HG03095 (cell line): ENCODE results near the gene NAGPA.

Source experiments
- ATAC-seq: cut with Tn5 transposase; IDR thresholded peaks from one replicate; pipeline ENCODE4 v1.9.1; 2021; ENCODE audit warnings: moderate library complexity; ENCODE audit not compliant: unreplicated experiment

The NAGPA gene

DNA sequence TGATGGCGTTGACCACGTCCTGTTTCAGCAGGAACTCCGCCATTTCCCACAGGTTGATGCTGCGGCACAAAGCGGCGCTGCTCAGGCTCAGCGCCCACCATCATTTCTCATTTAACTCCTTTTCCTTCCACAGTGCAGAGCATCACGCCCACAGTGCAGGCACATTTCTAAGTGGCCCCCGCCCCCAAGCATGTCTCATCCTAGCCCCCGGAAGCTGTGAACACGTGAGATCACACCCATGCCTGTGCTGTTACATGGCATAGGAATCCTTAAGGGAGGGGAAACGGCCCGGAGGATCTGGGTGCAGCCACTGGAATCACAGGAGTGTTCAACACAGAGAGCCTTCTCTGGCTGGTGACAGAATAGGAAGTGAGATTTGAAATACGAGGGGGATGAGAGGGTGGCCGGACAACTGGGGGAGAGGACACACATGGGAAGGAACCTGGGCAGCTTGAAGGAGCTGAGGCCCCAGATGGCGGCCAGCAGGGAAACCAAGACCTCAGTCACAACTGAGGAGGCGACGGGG lies 4.7 kb downstream of the NAGPA start:
- no peak for ATAC-seq

DNA sequence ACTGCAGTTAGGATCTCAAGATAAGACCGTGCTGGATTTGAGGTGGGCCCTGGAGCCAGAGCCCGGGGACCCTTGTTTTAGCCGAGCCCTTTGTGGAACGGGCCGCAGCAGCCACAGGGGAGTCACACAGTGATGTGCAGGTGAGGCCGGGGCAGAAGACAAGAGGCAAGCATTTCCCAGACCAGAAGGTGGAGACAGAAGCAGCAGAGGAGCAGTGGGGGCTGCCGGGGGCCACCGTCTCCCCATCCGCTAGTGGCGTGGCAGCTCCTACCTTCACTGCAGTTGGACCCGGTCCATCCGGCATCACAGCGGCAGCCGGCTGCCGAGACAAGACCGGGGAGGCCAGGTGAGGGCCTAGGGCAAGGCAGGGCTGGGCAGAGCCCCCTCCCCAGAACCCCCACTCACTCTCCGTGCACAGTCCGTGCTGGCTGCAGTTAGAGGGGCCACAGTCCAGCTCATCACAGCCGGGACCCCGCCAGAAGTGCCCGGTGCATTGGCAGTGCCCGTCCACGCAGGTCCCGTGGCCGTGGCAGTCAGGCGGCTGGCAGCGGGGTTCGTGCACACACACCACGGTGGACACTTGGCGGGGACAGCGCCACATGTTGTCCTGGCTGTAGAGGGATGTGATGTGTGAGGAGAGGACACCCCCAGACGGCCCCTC lies 6.0 kb downstream of the NAGPA start:
- ATAC-seq: no peak

DNA sequence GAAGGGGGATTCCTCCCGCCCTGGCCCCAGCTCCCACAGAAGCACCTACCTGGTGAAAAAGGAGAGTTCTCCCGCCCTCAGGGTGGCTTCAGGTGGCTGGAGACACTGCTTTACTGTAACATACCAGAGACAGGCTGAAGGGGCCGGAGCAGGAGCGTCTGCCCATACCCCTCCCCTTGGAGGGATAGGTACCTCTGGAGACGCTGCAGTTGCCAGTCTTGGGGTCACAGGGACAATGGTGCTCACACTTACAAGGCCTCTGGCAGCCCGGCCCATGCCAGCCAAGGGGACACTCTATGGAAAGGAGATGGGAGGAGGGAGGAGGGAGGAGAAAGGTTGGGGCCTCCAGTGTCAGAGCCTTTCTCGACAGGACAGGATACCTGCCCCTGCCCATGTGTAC lies 6.6 kb downstream of the NAGPA start:
- no peak for ATAC-seq

DNA sequence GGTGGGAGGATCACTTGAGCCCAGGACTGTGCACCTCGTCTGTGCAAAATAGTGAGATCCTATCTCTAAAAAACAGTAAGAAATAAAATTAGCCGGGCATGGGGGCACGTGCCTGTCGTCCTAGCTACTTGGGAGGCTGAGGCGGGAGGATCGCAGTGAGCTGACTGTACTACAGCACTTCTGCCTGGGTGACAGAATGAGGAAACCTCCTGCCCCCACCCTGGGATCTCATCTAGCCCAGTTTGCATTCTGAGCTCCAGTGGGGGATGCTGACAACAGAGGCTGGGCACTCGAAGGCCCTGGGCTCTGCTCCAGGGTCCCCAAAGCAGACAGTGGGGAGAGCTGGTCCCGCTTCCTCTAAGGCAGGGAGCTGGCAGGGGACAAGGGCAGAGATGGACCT lies 7.1 kb downstream of the NAGPA start:
- ATAC-seq: no peak

DNA sequence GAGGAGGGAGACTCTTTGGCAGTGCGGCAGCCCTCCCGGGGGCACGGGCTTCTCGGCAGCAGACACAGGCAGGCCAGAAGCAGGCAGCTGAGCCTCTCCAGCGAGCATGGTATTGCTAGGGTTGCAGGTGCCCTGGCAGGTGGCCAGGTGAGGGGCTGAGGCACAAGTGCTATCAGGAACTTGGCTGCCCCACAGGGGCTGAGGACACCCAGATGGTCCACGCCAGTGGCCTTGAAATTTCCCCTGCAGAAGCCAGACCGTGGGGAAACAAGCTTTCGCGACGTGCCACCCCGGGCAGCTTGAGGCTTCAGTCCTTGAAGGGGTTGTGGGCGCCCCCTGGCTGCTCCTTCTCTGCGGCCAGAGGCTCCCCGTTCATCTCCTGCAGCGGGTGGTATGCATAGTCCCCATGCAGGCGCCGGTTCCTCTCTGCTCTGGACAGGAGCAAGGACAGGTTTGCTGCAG lies 8.5 kb downstream of the NAGPA start:
- ATAC-seq: no peak

DNA sequence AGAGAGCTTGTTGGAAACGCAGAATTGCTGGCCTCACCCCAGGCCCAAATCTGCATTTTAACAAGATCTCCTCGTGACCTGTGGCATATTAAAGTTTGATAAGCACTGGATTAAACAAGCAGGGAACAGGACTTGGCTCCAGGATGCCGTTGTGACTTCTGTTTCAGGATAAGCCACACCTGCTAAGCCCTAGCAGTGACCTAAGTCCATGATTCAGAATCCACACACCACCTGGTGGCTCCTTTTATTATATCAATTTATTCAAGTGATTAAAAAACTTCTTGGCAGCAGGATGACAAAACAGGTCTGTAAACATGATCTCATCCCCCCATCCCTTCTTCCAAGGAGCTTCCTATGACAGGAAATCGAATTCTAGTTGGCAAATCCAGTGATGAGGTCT lies 9.1 kb downstream of the NAGPA start:
- no peak for ATAC-seq

DNA sequence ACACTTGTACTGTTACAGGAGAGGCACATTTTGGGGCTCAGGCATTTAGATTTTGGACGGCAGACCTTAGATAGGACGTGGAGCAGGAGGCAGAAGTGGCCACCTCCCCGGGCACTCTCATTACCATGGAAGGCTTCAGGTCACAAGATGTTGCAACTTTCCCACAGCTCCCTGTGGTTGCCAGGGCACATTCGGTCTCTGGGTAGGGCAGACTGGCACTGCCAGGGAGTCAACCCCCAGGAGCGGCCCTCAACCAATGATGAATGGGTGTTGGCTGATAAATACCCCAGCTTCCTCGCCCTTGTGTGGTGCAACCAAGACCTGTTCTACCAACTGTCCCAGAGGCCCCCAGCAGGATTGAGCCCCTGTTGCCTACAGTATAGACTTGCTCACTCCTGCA lies 11.2 kb downstream of the NAGPA start:
- no peak for ATAC-seq

DNA sequence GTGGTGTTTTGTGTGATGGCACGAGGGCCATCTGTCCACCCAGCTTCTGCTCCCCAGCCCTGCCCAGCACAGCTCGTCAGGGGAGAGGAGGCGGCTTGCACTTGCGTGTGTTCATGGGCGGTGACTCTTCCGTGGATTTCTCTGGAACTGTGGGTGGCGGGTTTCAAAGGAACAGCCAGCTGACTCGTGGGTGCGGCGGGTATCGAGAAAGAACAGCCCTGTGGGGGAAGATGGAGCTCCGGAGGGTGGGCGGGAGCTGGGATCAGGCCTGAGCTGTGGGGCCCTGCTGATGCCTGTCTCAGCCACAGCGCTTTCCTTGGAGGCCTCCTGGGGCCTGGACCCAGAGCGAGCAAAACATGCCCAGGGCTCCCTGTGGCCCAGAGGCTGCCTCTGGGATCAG lies 13.2 kb downstream of the NAGPA start:
- no peak for ATAC-seq

DNA sequence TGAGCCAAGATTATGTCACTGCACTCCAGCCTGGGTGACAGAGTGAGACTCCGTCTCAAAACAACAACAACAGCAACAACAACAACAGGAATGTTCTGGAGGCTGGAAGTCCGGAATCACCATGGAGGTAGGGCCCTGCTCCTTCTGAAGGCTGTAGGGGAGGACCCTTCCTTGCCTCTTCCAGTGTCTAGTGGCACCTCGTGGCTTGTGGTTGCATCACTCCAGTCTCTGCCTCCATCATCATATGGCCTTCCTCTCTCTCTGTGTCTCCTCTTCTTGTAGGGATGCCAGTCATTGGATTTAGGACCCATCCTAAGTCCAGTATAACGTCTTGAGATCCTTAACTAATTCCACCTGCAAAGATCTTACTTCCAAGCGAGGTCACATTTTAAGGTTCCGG lies 14.0 kb downstream of the NAGPA start:
- no peak for ATAC-seq

DNA sequence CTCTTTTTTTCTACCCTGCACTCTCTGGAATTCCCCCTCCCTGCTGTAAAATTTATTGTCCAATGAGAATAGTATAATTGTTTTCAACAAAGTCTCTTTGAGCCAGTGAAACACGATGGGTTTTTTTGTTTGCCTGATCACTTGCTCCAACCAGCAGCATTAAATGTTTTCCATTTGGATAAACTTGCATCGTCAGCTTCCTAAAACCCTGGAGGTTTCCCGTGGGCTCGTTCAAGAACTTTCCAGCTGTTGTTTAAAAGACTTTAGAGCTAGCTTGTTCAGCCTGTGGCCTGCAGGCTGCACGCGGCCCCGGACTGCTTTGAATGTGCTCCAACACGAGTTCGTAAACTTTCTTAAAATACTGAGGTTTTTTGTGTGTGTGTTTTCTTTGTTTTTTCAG lies 14.9 kb downstream of the NAGPA start:
- no peak for ATAC-seq

DNA sequence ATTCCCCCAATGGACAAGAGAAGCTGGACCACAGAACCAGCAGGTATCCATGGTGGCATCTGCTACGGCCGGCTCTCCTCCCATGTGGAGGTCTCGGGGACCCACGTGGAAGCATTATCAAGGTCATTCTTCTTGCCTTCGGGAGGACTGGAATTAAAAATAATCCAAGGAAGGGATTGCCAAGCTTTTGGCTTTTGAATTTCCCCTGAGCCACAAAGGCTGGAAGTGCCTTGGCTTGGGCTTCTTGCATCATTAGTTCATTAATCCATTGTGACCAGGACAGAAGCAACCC lies 16.1 kb downstream of the NAGPA start:
- no peak for ATAC-seq

DNA sequence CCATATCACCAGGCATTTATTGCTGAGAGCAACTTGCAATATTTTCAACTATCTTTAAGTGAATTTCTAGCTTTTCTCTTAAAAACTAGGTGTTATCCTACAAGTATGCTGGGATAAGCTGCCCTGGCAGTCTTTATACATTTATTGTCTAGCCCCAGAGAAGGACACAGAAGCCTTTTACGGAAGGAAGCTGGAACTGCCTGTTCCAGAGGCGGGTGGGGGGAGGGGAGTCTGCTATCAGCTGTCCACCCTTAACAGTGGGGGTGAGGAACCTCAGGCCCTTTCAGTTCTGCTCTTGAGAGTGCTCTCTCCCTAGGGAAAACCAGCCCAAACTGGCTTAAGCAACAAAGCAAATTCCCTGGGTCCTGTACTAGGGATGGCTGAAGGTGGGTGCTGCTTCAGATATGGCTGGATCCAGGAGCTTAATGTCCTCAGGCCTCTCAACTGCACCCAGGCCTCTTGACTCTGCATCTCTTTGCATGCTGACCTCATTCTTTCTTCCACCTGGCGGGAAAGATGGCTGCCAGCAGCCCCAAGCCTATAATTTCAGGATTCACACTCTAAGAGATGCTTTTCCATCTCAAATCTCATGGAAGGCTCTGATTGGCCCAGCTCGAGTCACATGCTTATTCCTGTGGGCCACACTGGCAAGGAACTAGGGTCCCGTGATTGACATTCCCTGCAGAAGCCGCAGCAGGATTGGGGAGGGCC lies 16.6 kb downstream of the NAGPA start:
- ATAC-seq: no peak

DNA sequence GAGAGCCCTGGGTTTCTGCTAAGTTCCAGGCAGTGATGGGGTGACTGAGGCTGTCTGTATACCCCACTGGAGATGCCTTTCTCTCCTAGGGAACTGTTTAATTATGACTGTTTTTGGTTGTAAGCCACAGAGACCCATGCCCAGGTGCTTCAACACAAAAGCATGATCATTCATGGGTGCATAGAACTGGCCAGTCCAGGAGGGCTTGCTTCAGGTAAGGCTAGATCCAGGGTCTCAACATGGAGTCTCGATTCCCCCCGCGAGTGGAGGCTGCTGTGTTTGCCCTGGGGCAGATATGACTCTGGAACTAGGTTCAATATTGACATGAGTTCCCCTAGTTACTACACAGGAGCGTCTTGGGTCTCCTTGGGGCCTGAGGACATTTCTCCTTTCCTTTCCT lies 17.8 kb downstream of the NAGPA start:
- no peak for ATAC-seq

DNA sequence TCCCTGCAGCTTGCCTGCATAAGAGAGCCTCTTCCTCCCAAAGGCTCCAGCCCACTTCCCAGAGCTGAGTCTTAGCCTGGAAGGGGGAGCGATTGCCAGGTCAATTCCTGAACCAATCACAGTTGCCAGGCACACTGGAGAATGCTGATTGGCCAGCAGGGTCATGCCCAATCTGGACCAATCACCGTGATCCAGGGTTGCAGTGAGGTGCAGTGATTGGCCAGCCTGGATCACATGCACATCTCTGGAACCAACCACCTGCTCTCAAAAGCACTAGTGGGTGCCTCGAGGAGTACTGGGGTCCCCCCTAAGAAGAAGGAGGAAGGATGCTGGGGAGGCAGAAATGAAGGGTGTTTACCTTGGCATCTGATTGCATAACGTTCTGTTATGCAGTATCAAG lies 18.4 kb downstream of the NAGPA start:
- no peak for ATAC-seq

DNA sequence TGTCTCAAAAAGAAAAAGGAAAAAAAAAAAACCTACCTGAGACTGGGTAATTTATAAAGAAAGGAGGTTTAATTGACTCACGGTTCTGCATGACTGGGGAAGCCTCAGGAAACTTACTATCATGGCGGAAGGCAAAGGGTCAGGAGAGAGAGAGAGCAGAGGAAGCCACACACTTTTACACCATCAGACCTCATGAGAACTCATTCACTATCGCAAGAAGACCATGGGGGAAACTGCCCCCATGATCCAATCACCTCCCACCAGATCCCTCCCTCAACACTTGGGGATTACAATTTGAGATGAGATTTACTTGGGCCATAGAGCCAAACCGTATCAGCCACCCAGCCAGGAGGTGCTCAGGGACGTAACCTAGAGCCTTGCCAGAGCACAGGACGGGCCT lies 20.8 kb downstream of the NAGPA start:
- ATAC-seq: no peak

DNA sequence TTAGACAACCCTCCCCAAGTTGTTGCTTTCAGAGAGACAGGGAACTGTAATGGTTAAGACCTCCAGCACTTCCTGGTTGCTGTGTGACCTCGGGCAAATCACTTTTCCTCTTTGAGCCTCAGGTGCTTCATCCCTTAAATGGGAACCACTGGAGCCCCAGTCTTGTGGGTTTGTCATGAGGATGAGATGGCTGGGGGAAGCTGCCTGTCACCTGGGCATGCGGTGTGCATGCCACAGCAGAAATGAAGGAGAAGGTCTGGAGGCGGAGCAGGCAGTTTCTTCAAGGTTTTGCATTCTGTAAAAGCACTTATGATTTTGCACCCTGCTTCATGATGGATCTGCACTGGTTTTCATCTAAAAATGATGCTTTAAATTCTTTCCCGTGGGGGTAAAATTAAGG lies 22.1 kb downstream of the NAGPA start:
- ATAC-seq: no peak

DNA sequence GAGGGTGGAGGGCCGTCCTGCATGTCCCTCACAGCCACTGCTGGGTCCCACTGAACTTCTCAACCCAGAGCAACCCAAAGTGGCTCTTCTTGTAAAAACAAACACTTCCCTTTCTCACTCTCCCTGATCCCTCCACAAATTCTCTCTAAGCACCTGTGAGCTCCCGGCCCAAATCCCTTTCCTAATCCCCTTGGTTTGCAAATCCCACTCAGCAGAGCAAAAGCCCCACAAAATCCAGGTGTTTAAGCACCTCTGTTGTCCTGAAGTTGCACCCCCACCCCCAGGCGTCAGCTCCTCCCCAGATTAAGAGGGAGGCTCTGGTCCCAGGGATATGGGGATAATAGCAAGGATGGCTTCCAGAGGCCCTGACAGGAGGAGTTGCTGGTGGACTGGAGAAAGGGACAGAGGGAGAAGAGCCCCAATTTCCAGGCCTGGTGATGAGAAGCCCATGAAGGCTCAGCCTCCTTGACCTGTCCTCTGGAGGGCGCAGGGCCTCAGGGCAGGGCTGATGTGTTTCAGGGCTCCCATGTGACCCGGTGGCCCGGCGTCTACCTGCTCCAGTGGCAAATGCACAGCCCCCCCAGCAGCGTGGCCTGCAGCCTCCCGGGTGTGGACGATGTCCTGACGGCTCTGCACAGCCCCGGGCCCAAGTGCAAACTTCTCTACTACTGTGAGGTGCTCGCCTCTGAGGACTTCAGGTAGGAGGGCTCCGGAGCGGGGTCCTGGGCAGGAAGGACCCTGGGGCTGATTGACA lies 23.0 kb downstream of the NAGPA start:
- no peak for ATAC-seq

DNA sequence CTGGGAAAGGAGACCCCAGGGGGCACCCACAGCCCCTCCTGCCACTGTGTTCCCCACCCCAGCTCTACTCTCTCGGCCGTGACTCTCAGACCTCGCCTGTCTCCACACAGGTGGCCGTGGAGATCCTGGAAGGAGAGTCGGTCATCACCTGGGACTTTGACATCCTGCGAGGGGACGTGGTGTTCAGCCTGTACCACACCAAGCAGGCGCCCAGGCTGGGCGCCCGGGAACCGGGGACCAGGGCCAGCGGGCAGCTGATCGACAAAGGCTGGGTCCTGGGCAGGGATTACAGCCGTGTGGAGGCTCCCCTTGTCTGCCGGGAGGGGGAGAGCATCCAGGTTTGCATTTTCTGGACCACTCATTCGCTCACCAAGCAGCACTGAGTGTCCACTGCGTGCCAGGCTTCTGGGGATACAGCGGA lies 25.4 kb downstream of the NAGPA start:
- ATAC-seq: no peak

DNA sequence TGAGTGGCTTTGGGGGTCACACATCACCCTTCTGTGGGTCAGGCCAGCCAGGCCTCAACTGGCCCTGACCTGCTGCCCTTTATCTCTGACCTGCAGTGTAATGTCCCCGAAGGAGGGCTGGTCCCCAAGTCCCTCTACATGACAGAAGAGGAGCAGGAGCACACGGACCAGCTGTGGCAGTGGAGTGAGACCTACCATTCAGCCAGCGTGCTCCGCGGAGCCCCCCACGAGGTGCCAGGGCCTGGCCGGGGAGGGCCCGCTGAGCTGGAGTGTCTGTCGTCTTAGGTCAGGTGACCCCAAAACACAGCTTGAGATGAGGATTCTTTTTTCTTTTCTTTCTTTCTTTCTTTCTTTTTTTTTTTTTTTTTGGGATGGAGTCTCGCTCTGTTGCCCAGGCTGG lies 26.5 kb downstream of the NAGPA start:
- no peak for ATAC-seq

DNA sequence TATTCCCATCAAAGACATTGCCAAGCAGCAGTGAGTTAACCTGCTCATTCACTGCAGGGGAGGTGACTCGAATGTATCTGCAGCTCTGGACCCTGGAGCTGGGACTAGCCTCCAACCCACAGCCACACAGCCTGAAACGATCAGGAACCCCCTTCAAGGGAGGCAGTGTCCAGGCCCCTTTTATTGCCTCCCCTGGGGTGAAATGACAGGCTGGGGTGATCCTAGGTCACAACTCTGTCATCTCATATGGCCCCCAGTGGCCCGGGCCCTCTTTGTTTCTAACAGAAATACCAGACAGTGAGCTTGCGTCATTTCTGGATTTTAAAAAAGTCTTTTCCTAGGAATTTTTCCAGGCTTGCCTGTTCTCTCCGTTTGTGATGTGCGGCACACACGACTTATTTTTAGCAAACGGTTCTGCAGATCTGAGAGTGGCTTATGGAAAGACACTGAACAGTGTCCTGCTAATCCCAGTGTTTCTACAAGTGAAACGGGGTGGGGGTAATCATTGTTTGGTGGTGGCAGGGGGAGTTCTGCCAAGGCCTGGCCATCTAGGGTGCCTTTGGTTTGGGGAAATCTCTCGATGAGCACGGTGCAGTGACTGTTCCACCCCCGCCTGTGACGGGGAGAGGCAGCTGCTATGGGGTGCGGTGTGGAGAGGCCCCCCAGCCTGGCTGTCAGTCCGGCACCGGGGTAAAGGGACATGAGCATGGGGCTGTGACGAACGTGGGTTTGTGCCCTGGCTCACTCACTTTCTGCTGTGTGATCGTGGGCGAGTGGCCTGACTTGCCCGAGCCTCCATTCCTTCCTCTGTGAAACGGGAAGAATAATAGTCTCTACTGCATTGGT lies 27.2 kb downstream of the NAGPA start:
- no peak for ATAC-seq

DNA sequence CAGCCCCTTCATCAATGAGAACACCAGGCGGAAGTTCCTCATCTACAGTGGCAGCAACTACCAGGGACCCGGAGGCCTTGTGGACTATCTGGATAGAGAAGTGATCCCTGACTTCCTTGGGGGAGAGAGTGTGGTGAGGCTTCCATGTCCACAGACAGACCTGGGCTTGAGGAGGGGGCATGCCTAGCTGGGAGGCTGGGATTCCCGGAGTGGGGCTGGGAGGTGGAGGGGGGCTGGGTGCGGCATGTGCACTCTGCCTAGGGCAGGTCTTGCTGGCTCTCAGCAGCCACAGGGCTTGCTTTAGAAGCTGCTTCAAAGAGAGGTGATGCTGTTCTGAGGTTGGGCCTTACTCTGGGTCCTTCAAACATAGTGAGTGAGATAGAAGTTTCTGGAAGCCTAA lies 27.8 kb downstream of the NAGPA start:
- no peak for ATAC-seq
